Measurements from ENCODE around the gene MEAK7. TPM values are rescaled to one million over a fixed set of nuclear protein-coding genes. Genes with fewer than 3 reads are reported as not detected.

Gene MEAK7
- total RNA-seq, 1 experiment from 2014 or later = 29.5 TPM

- intact Hi-C loops (cut with micrococcal nuclease; ENCODE audit: unreplicated experiment) = no loop called here
- H3K9me3 Mint-ChIP-seq (ENCODE audit: low read depth, unreplicated experiment) = no peaks in the 10 kb centered on the region
- DNase-seq = no peak
- CTCF ChIA-PET = no interaction called here
- no peak overlapping the region for H3K4me3 Mint-ChIP-seq (ENCODE audit: low read depth, unreplicated experiment)
- H3K36me3 Mint-ChIP-seq (ENCODE audit: insufficient read depth, unreplicated experiment) = peaks cover 32% of the 10 kb centered on the region
- no peaks in the 10 kb centered on the region for H3K4me1 Mint-ChIP-seq (ENCODE audit: low read depth, unreplicated experiment)
- H3K27ac Mint-ChIP-seq (ENCODE audit: unreplicated experiment) = no peak overlapping the region
- BruUV-seq (replicated peaks) = no TSS peak
- TF ChIP-seq CTCF (IDR thresholded peaks at IDR 0.05; ENCODE audit: unreplicated experiment) = no peak
- H3K27me3 Mint-ChIP-seq (ENCODE audit: unreplicated experiment) = no peaks in the 10 kb centered on the region
Observed at GRCh38 chr16:84489131-84489530, 15.3 kb downstream of the MEAK7 start.

- CTCF ChIA-PET = interaction anchor here (0.6 kb wide), 2 partner anchors 62 to 95 kb away, joined by 5 read pairs; no protein-coding TSS in a partner anchor
- no peak overlapping the region for H3K4me3 Mint-ChIP-seq (ENCODE audit: low read depth, unreplicated experiment)
- no peak for TF ChIP-seq CTCF (IDR thresholded peaks at IDR 0.05; ENCODE audit: unreplicated experiment)
- intact Hi-C loops (cut with micrococcal nuclease; ENCODE audit: unreplicated experiment) = no loop called here
- DNase-seq = no peak
- BruUV-seq (replicated peaks) = no TSS peak
- no peak overlapping the region for H3K27ac Mint-ChIP-seq (ENCODE audit: unreplicated experiment)
- no peaks in the 10 kb centered on the region for H3K27me3 Mint-ChIP-seq (ENCODE audit: unreplicated experiment)
- no peaks in the 10 kb centered on the region for H3K9me3 Mint-ChIP-seq (ENCODE audit: low read depth, unreplicated experiment)
- no peaks in the 10 kb centered on the region for H3K4me1 Mint-ChIP-seq (ENCODE audit: low read depth, unreplicated experiment)
- peaks cover 28% of the 10 kb centered on the region for H3K36me3 Mint-ChIP-seq (ENCODE audit: insufficient read depth, unreplicated experiment)
Observed at GRCh38 chr16:84487358-84487757, 17.1 kb downstream of the MEAK7 start.

- TF ChIP-seq CTCF (IDR thresholded peaks at IDR 0.05; ENCODE audit: unreplicated experiment) = no peak
- no peaks in the 10 kb centered on the region for H3K9me3 Mint-ChIP-seq (ENCODE audit: low read depth, unreplicated experiment)
- intact Hi-C loops (cut with micrococcal nuclease; ENCODE audit: unreplicated experiment) = no loop called here
- no TSS peak for BruUV-seq (replicated peaks)
- CTCF ChIA-PET = interaction anchor here (0.7 kb wide), 1 partner anchor 18 kb away, joined by 7 read pairs; the partner anchor contains the start of gene MEAK7
- no peaks in the 10 kb centered on the region for H3K4me1 Mint-ChIP-seq (ENCODE audit: low read depth, unreplicated experiment)
- H3K36me3 Mint-ChIP-seq (ENCODE audit: insufficient read depth, unreplicated experiment) = peaks cover 34% of the 10 kb centered on the region
- no peak overlapping the region for H3K27ac Mint-ChIP-seq (ENCODE audit: unreplicated experiment)
- no peak overlapping the region for H3K4me3 Mint-ChIP-seq (ENCODE audit: low read depth, unreplicated experiment)
- no peaks in the 10 kb centered on the region for H3K27me3 Mint-ChIP-seq (ENCODE audit: unreplicated experiment)
- DNase-seq = no peak
Observed at GRCh38 chr16:84486551-84487235, 17.8 kb downstream of the MEAK7 start.

GRCh38 chr16:84486126-84486525 is 18.3 kb downstream of the MEAK7 start:
- intact Hi-C loops (cut with micrococcal nuclease; ENCODE audit: unreplicated experiment) = no loop called here
- CTCF ChIA-PET = interaction anchor here (0.7 kb wide), 1 partner anchor 19 kb away, joined by 7 read pairs; the partner anchor contains the start of gene MEAK7
- H3K4me3 Mint-ChIP-seq (ENCODE audit: low read depth, unreplicated experiment) = no peak overlapping the region
- H3K27ac Mint-ChIP-seq (ENCODE audit: unreplicated experiment) = no peak overlapping the region
- BruUV-seq (replicated peaks) = no TSS peak
- TF ChIP-seq CTCF (IDR thresholded peaks at IDR 0.05; ENCODE audit: unreplicated experiment) = no peak
- H3K27me3 Mint-ChIP-seq (ENCODE audit: unreplicated experiment) = no peaks in the 10 kb centered on the region
- no peaks in the 10 kb centered on the region for H3K4me1 Mint-ChIP-seq (ENCODE audit: low read depth, unreplicated experiment)
- H3K36me3 Mint-ChIP-seq (ENCODE audit: insufficient read depth, unreplicated experiment) = peaks cover 32% of the 10 kb centered on the region
- DNase-seq = no peak
- H3K9me3 Mint-ChIP-seq (ENCODE audit: low read depth, unreplicated experiment) = no peaks in the 10 kb centered on the region
